Endodermal cell (in vitro differentiated cells): ENCODE results near the gene SPEF2. TPM values are rescaled to one million over a fixed set of nuclear protein-coding genes. Genes with fewer than 3 reads are reported as not detected.

Experiments
- DNase-seq: peaks from one replicate; pipeline ENCODE4 v3.0.0-alpha.2; 2017
- H3K27ac ChIP-seq: 2 replicates; pipeline ENCODE4 v1.5.1; 2013; ENCODE audit warnings: mild to moderate bottlenecking, low read depth, low read length, moderate library complexity
- H3K27me3 ChIP-seq: 2 replicates; pipeline ENCODE4 v1.6.1; 2013; ENCODE audit warnings: mild to moderate bottlenecking, low read length, moderate library complexity; ENCODE audit not compliant: insufficient read depth, control insufficient read depth, poor library complexity, severe bottlenecking
- H3K36me3 ChIP-seq: 2 replicates; pipeline ENCODE4 v1.7.0; 2013; ENCODE audit warnings: mild to moderate bottlenecking, low read length, moderate library complexity; ENCODE audit not compliant: control insufficient read depth, insufficient read depth
- H3K4me1 ChIP-seq: one replicate; pipeline ENCODE4 v1.7.0; 2013; ENCODE audit warnings: low read length; ENCODE audit not compliant: control insufficient read depth, insufficient read depth
- H3K4me3 ChIP-seq: 2 replicates; pipeline ENCODE4 v1.5.1; 2013; ENCODE audit warnings: mild to moderate bottlenecking, low read length, moderate library complexity
- H3K9ac ChIP-seq: 2 replicates; pipeline ENCODE4 v1.6.1; 2013; ENCODE audit warnings: mild to moderate bottlenecking, low read length, moderate library complexity; ENCODE audit not compliant: poor library complexity, severe bottlenecking; ENCODE audit errors: extremely low read depth
- H3K9me3 ChIP-seq: 2 replicates; pipeline ENCODE4 v1.6.1; 2013; ENCODE audit warnings: mild to moderate bottlenecking, low read length, moderate library complexity; ENCODE audit not compliant: control insufficient read depth
- H3K27ac Mint-ChIP-seq: 2 replicates; pipeline ENCODE4 v1.8.0; 2020; ENCODE audit warnings: mixed read lengths
- H3K27me3 Mint-ChIP-seq: 2 replicates; pipeline ENCODE4 v1.8.0; 2021; ENCODE audit warnings: mild to moderate bottlenecking, mixed read lengths; ENCODE audit not compliant: insufficient read depth
- H3K36me3 Mint-ChIP-seq: 2 replicates; pipeline ENCODE4 v1.8.0; 2020; ENCODE audit warnings: low read depth, mixed read lengths
- H3K4me1 Mint-ChIP-seq: 2 replicates; pipeline ENCODE4 v1.8.0; 2020; ENCODE audit warnings: mixed read lengths
- H3K4me3 Mint-ChIP-seq: 2 replicates; pipeline ENCODE4 v1.8.0; 2020; ENCODE audit warnings: mild to moderate bottlenecking, moderate library complexity, mixed read lengths
- H3K9me3 Mint-ChIP-seq: 2 replicates; pipeline ENCODE4 v1.8.0; 2020; ENCODE audit warnings: mild to moderate bottlenecking, mixed read lengths
- CTCF ChIP-seq: fragments of 200-600 bp; sonication (generic); conservative IDR thresholded peaks from 2 replicates; pipeline ENCODE4 v1.5.0; 2021; ENCODE audit warnings: antibody characterized with exemption, mild to moderate bottlenecking
- WGBS, 2 experiments: methylation state at CpG; one replicate each; pipeline versions ENCODE4 v1.1.5 to v1.1.7; 2013; ENCODE audit warnings: missing lambda C conversion rate in 2 of 2, mixed read lengths in 1 of 2; ENCODE audit not compliant: insufficient coverage in 1 of 2, insufficient read length in 1 of 2; 5-methylcytosine and 5-hydroxymethylcytosine counted together
- total RNA-seq, 2 donors: library from RNA; stranded (reverse); fragmentation: NEBNext Ultra II Directional in 1 of 2; extraction: Animal tissue kit (Norgen Biotek cat#: 25700) in 1 of 2; gene quantifications; 2 replicates in 1 of 2; 3 replicates in 1 of 2; pipeline ENCODE4 v1.2.1, GENCODE V29; 2021

Gene SPEF2
- total RNA-seq, 2 donors from 2014 or later: 3.3 to 4.0 TPM

- Histone ChIP-seq H3K27me3 (no peaks in the 10 kb centered on the region), H3K4me1 (peaks cover 23% of the 10 kb centered on the region), H3K9ac (no peak overlapping the region), H3K4me3 (no peak overlapping the region), H3K27ac (no peak overlapping the region), H3K36me3 (no peaks in the 10 kb centered on the region), H3K9me3 (no peaks in the 10 kb centered on the region)
- Mint-ChIP-seq H3K27me3 (no peaks in the 10 kb centered on the region), H3K9me3 (no peaks in the 10 kb centered on the region), H3K27ac (no peak overlapping the region), H3K4me3 (no peak overlapping the region), H3K4me1 (peaks cover 42% of the 10 kb centered on the region), H3K36me3 (no peaks in the 10 kb centered on the region)
- DNase-seq: no peak
- TF ChIP-seq CTCF: no peak
Measured at GRCh38 chr5:35799181-35799580, 181.5 kb downstream of the SPEF2 start.

- no peak overlapping the region for H3K27ac ChIP-seq
- H3K36me3 ChIP-seq: no peaks in the 10 kb centered on the region
- no peaks in the 10 kb centered on the region for H3K9me3 Mint-ChIP-seq
- H3K9me3 ChIP-seq: no peaks in the 10 kb centered on the region
- H3K4me1 Mint-ChIP-seq: peaks cover 42% of the 10 kb centered on the region
- TF ChIP-seq CTCF: no peak
- no peaks in the 10 kb centered on the region for H3K27me3 ChIP-seq
- no peak overlapping the region for H3K9ac ChIP-seq
- 97% methylated on average over 1 of the region's 1 CpG; no CpG with 5 or more reads in 1 of the 2 experiments for WGBS, 2 experiments
- H3K27ac Mint-ChIP-seq: no peak overlapping the region
- no peak overlapping the region for H3K4me3 Mint-ChIP-seq
- no peak for DNase-seq
- no peaks in the 10 kb centered on the region for H3K36me3 Mint-ChIP-seq
- H3K4me1 ChIP-seq: peaks cover 26% of the 10 kb centered on the region
- H3K4me3 ChIP-seq: no peak overlapping the region
- H3K27me3 Mint-ChIP-seq: no peaks in the 10 kb centered on the region
Measured at GRCh38 chr5:35799753-35800152, 182.1 kb downstream of the SPEF2 start.

GRCh38 chr5:35803191-35803651 lies 185.6 kb downstream of the SPEF2 start:
- DNase-seq: peak; percentile 79
- H3K27me3 ChIP-seq: no peaks in the 10 kb centered on the region
- WGBS, 2 experiments: 52 to 75% methylated on average over 1 to 4 of the region's 4 CpGs
- no peaks in the 10 kb centered on the region for H3K9me3 ChIP-seq
- Mint-ChIP-seq H3K9me3 (no peaks in the 10 kb centered on the region), H3K4me1 (peaks cover 22% of the 10 kb centered on the region), H3K36me3 (no peaks in the 10 kb centered on the region), H3K27me3 (peaks cover 4% of the 10 kb centered on the region), H3K4me3 (no peak overlapping the region), H3K27ac (no peak overlapping the region)
- no peak overlapping the region for H3K4me3 ChIP-seq
- H3K4me1 ChIP-seq: peaks cover 9% of the 10 kb centered on the region
- TF ChIP-seq CTCF: no peak
- no peak overlapping the region for H3K9ac ChIP-seq
- no peaks in the 10 kb centered on the region for H3K36me3 ChIP-seq
- peak overlapping the region; percentile 33 for H3K27ac ChIP-seq
